ENCODE data around the gene EFR3B.

- no peak for TF ChIP-seq CTCF (IDR thresholded peaks at IDR 0.05)
- no peak for TF ChIP-seq POLR2A (IDR thresholded peaks at IDR 0.05)
These were observed 49.4 kb downstream of the EFR3B start for GRCh38 chr2:25091265-25091664.
